Astrocyte (in vitro differentiated cells and primary cell): Measurements from ENCODE around the gene RHOC. TPM values are rescaled to one million over a fixed set of nuclear protein-coding genes. Genes with fewer than 3 reads are reported as not detected.

ENCODE experiments used
- DNase-seq: peaks from one replicate; pipeline ENCODE4 v3.0.0-alpha.2; 2010; ENCODE audit warnings: low read depth
- FAIRE-seq: peaks from 2 replicates; lab custom pipeline; 2011; peaks lifted over from hg19 to GRCh38; lab: Jason Lieb, UNC
- H2AFZ ChIP-seq: 2 replicates; pipeline ENCODE4 v1.6.0; 2012; ENCODE audit warnings: low read depth, low read length, inconsistent platforms
- H3K27ac ChIP-seq: 2 replicates; pipeline ENCODE4 v1.5.1; 2011; ENCODE audit warnings: low read depth, low read length, inconsistent platforms
- H3K27me3 ChIP-seq: 2 replicates; pipeline ENCODE4 v1.6.0; 2011; ENCODE audit warnings: low read length, inconsistent platforms; ENCODE audit not compliant: insufficient read depth
- H3K36me3 ChIP-seq: 2 replicates; pipeline ENCODE4 v1.5.1; 2011; ENCODE audit warnings: low read length, inconsistent platforms; ENCODE audit not compliant: insufficient read depth
- H3K4me1 ChIP-seq: 2 replicates; pipeline ENCODE4 v1.5.1; 2011; ENCODE audit warnings: low read length, inconsistent platforms; ENCODE audit not compliant: insufficient read depth
- H3K4me2 ChIP-seq: 2 replicates; pipeline ENCODE4 v1.6.0; 2012; ENCODE audit warnings: low read length, inconsistent platforms
- H3K4me3 ChIP-seq: 2 replicates; pipeline ENCODE4 v1.5.1; 2011; ENCODE audit warnings: low read depth, mild to moderate bottlenecking, low read length, inconsistent platforms; ENCODE audit not compliant: insufficient read depth
- H3K79me2 ChIP-seq: 2 replicates; pipeline ENCODE4 v1.6.0; 2012; ENCODE audit warnings: mild to moderate bottlenecking, low read length, inconsistent platforms; ENCODE audit not compliant: insufficient read depth
- H3K9ac ChIP-seq: 2 replicates; pipeline ENCODE4 v1.6.0; 2012; ENCODE audit warnings: mild to moderate bottlenecking, low read length, inconsistent platforms
- H3K9me3 ChIP-seq: 2 replicates; pipeline ENCODE4 v1.5.1; 2012; ENCODE audit warnings: low read depth, mild to moderate bottlenecking, low read length, inconsistent platforms; ENCODE audit not compliant: insufficient read depth
- H4K20me1 ChIP-seq: 2 replicates; pipeline ENCODE4 v1.6.0; 2012; ENCODE audit warnings: low read length, inconsistent platforms; ENCODE audit not compliant: insufficient read depth
- H3K27ac Mint-ChIP-seq: one replicate; pipeline ENCODE4 v1.8.0; 2021; ENCODE audit warnings: mild to moderate bottlenecking, mixed read lengths; ENCODE audit not compliant: unreplicated experiment
- H3K27me3 Mint-ChIP-seq: one replicate; pipeline ENCODE4 v1.8.0; 2021; ENCODE audit warnings: low read depth, mixed read lengths; ENCODE audit not compliant: unreplicated experiment
- H3K36me3 Mint-ChIP-seq: one replicate; pipeline ENCODE4 v1.8.0; 2021; ENCODE audit warnings: low read depth, mixed read lengths; ENCODE audit not compliant: unreplicated experiment
- H3K4me1 Mint-ChIP-seq: one replicate; pipeline ENCODE4 v1.8.0; 2021; ENCODE audit warnings: low read depth, mixed read lengths; ENCODE audit not compliant: unreplicated experiment
- H3K4me3 Mint-ChIP-seq: one replicate; pipeline ENCODE4 v1.8.0; 2021; ENCODE audit warnings: mild to moderate bottlenecking, moderate library complexity, mixed read lengths; ENCODE audit not compliant: unreplicated experiment
- H3K9me3 Mint-ChIP-seq: one replicate; pipeline ENCODE4 v1.8.0; 2021; ENCODE audit warnings: mild to moderate bottlenecking, mixed read lengths; ENCODE audit not compliant: unreplicated experiment
- CTCF ChIP-seq: IDR thresholded peaks from 2 replicates; pipeline ENCODE4 v1.5.1; 2011; ENCODE audit warnings: low read depth, mild to moderate bottlenecking, inconsistent platforms, low read length, moderate library complexity; ENCODE audit not compliant: insufficient read depth
- EZH2 ChIP-seq: IDR thresholded peaks from 2 replicates; pipeline ENCODE4 v1.6.1; 2012; ENCODE audit warnings: mild to moderate bottlenecking, low read length, inconsistent platforms; ENCODE audit not compliant: insufficient read depth
- total RNA-seq: library from RNA; stranded (reverse); gene quantifications from 2 replicates; pipeline ENCODE4 v1.2.1, GENCODE V29; 2021

Gene RHOC
- total RNA-seq, 1 donor from 2014 or later = 657 TPM

- Histone ChIP-seq H3K4me1 (no peaks in the 10 kb centered on the region), H3K27me3 (no peaks in the 10 kb centered on the region), H3K4me3 (no peak overlapping the region), H4K20me1 (peaks cover 3% of the 10 kb centered on the region), H3K9ac (no peak overlapping the region), H2AFZ (no peak overlapping the region), H3K9me3 (no peaks in the 10 kb centered on the region), H3K79me2 (no peaks in the 10 kb centered on the region), H3K27ac (no peak overlapping the region), H3K36me3 (peaks cover 25% of the 10 kb centered on the region), H3K4me2 (no peak overlapping the region)
- Mint-ChIP-seq H3K4me3 (no peak overlapping the region), H3K36me3 (peaks cover 32% of the 10 kb centered on the region), H3K4me1 (peaks cover 4% of the 10 kb centered on the region), H3K9me3 (peaks cover 4% of the 10 kb centered on the region), H3K27ac (no peak overlapping the region), H3K27me3 (no peaks in the 10 kb centered on the region)
- no peak for FAIRE-seq
- TF ChIP-seq CTCF = no peak
- no peak for TF ChIP-seq EZH2
- DNase-seq = no peak
These were observed 13.1 kb downstream of the RHOC start for GRCh38 chr1:112693821-112694220.

- peaks cover 4% of the 10 kb centered on the region for H3K9me3 Mint-ChIP-seq
- Histone ChIP-seq H3K27ac (no peak overlapping the region), H3K27me3 (no peaks in the 10 kb centered on the region), H2AFZ (no peak overlapping the region), H3K4me2 (no peak overlapping the region), H3K4me3 (no peak overlapping the region), H4K20me1 (peaks cover 14% of the 10 kb centered on the region), H3K36me3 (peaks cover 25% of the 10 kb centered on the region), H3K9me3 (no peaks in the 10 kb centered on the region), H3K79me2 (peaks cover 2% of the 10 kb centered on the region), H3K9ac (no peak overlapping the region), H3K4me1 (no peaks in the 10 kb centered on the region)
- DNase-seq (no peak), FAIRE-seq (no peak)
- H3K27me3 Mint-ChIP-seq = no peaks in the 10 kb centered on the region
- no peak overlapping the region for H3K27ac Mint-ChIP-seq
- no peak overlapping the region for H3K4me3 Mint-ChIP-seq
- H3K36me3 Mint-ChIP-seq = peaks cover 33% of the 10 kb centered on the region
- peaks cover 7% of the 10 kb centered on the region for H3K4me1 Mint-ChIP-seq
- TF ChIP-seq EZH2 = no peak
- no peak for TF ChIP-seq CTCF
These were observed 14.2 kb downstream of the RHOC start for GRCh38 chr1:112692681-112693080.

- no peak overlapping the region for H3K4me3 ChIP-seq
- peaks cover 34% of the 10 kb centered on the region for H4K20me1 ChIP-seq
- no peaks in the 10 kb centered on the region for H3K9me3 ChIP-seq
- no peak overlapping the region for H3K4me2 ChIP-seq
- H3K4me1 Mint-ChIP-seq = peaks cover 22% of the 10 kb centered on the region
- DNase-seq (no peak), FAIRE-seq (no peak)
- H3K4me1 ChIP-seq = no peaks in the 10 kb centered on the region
- peaks cover 11% of the 10 kb centered on the region for H3K36me3 ChIP-seq
- H3K27ac Mint-ChIP-seq = no peak overlapping the region
- H3K36me3 Mint-ChIP-seq = peaks cover 36% of the 10 kb centered on the region
- H3K9ac ChIP-seq = no peak overlapping the region
- H2AFZ ChIP-seq = no peak overlapping the region
- no peaks in the 10 kb centered on the region for H3K27me3 ChIP-seq
- no peak overlapping the region for H3K27ac ChIP-seq
- TF ChIP-seq EZH2 (no peak), CTCF (no peak)
- H3K27me3 Mint-ChIP-seq = no peaks in the 10 kb centered on the region
- peaks cover 4% of the 10 kb centered on the region for H3K9me3 Mint-ChIP-seq
- H3K79me2 ChIP-seq = peaks cover 20% of the 10 kb centered on the region
- no peak overlapping the region for H3K4me3 Mint-ChIP-seq
These were observed 17.1 kb downstream of the RHOC start for GRCh38 chr1:112689842-112690237.
